ENCODE data around the gene PLEKHH3. TPM values are rescaled to one million over a fixed set of nuclear protein-coding genes. Genes with fewer than 3 reads are reported as not detected.

Gene PLEKHH3
- total and polyA plus RNA-seq, 10 of the 15 experiments (the other 5 are each of a cell fraction or from before 2014, with no cell fraction given) = 0.31 to 38.0 (median 11.0) TPM

DNA sequence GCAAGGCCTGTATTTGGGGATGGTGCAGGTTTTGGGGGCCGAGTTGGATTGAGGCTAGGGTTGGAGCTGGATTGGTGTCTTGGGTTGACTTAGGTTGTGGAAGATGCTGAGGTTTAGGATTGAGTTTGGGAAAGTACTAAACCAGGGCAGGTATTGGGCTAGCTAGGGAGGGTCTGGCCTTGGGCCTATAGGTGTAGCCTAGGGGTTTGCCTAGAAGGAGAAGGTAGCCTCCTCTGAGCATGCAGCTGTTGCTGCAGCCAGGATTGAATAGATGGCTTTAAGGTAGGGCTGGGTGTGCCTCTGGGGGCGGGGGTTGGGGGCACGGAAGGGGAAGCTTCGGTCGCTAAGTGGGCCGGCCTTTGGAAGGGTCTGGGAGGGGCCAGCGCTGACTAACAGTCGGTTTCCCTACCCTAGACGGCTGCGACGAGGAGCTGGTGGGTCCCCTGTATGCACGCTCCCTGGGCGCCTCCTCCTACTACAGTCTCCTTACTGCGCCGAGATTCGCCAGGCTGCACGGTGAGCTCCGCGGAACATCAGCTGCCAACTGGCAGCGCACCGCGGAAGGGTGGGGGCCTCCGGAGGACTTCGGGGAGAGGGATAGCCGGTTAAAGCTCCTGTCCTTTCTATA is 6.7 kb upstream of the PLEKHH3 start:
- H3K4me3 ChIP-seq = peak overlapping the region; percentile 92
- intact Hi-C loops (cut with micrococcal nuclease; ENCODE audit: unreplicated experiment) = loop anchor here (5.0 kb wide), 1 partner anchor 79 kb away; the partner anchor contains the start of gene RAMP2
- H3K4me1 ChIP-seq (ENCODE audit: control insufficient read depth, insufficient read depth, low read length) = peaks cover 14% of the 10 kb centered on the region
- H3K27ac ChIP-seq (ENCODE audit: control insufficient read depth, insufficient read depth) = peak overlapping the region; percentile 83
- no peaks in the 10 kb centered on the region; the same call in 2 of the 3 replicates for H3K9me3 ChIP-seq (replicated peaks; ENCODE audit: control insufficient read depth, insufficient read depth, low read length)
- peaks cover 45% of the 10 kb centered on the region for H3K79me2 ChIP-seq (ENCODE audit: control insufficient read depth, insufficient read depth, low read length)
- no TSS peak for BruUV-seq (replicated peaks)
- H4K20me1 ChIP-seq (ENCODE audit: control insufficient read depth, insufficient read depth) = no peaks in the 10 kb centered on the region
- ATAC-seq = peak; percentile 13
- FAIRE-seq = peak; percentile 23
- peaks cover 3 to 11% of the 10 kb centered on the region in 2 experiments; a peak in 3 of 4 replicates for H3K36me3 ChIP-seq (ENCODE audit: control insufficient read depth in 2 of 2, insufficient read depth in 2 of 2, low read length in 1 of 2)
- no peaks in the 10 kb centered on the region for H3K27me3 ChIP-seq (replicated peaks in 1 of 2; ENCODE audit: control insufficient read depth in 2 of 2, insufficient read depth in 2 of 2, low read length in 1 of 2)
- ChIA-PET POLR2A (interaction anchor here (0.9 to 2.0 kb wide), 16 partner anchors 9 to 116 kb away, joined by 3 to 12 read pairs (median 6); partner anchors contain the start of genes RETREG3 and TUBG1), RAD21 (ENCODE audit: unreplicated experiment) (interaction anchor here (0.7 to 2.4 kb wide), 15 partner anchors 9 to 141 kb away, joined by 3 to 32 read pairs (median 6); partner anchors contain the start of genes BECN1, PSMC3IP and RAMP2), CTCF (interaction anchor here (0.6 to 3.3 kb wide), 16 partner anchors 10 to 325 kb away, joined by 3 to 32 read pairs (median 4); partner anchors contain the start of genes BECN1, PSMC3IP and VPS25), SMC1A (ENCODE audit: uncharacterized antibody, unreplicated experiment) (interaction anchor here (0.6 to 1.9 kb wide), 12 partner anchors 20 to 107 kb away, joined by 3 to 14 read pairs (median 6); partner anchors contain the start of genes PSMC3IP and RETREG3)
- no peak overlapping the region for H2AFZ ChIP-seq (ENCODE audit: control insufficient read depth, low read depth, low read length)
- TF ChIP-seq CREM (IDR thresholded peaks at IDR 0.05; ENCODE audit: low read depth) = no peak
- no peak for DNase-seq (ENCODE audit: low read depth, low spot score)
- in situ Hi-C loops (cut with MboI) = no loop called here
- WGBS (ENCODE audit: insufficient coverage, insufficient replicate concordance, low lambda C conversion rate, missing lambda C conversion rate) = 76% methylated on average over 24 of the region's 25 CpGs
- peak overlapping the region; percentile 84 for H3K9ac ChIP-seq (ENCODE audit: control insufficient read depth, insufficient read depth, low read length)
- peak overlapping the region; percentile 91 for H3K4me2 ChIP-seq (ENCODE audit: control insufficient read depth, insufficient read depth)

GRCh38 chr17:42682722-42683403 is 6.1 kb upstream of the PLEKHH3 start:
- intact Hi-C loops (cut with micrococcal nuclease; ENCODE audit: unreplicated experiment) = loop anchor here (5.0 kb wide), 1 partner anchor 79 kb away; the partner anchor contains the start of gene RAMP2
- H3K4me2 ChIP-seq (ENCODE audit: control insufficient read depth, insufficient read depth) = peak overlapping the region; percentile 91
- peaks cover 16% of the 10 kb centered on the region for H3K4me1 ChIP-seq (ENCODE audit: control insufficient read depth, insufficient read depth, low read length)
- H3K9ac ChIP-seq (ENCODE audit: control insufficient read depth, insufficient read depth, low read length) = peak overlapping the region; percentile 84
- SMC1A ChIA-PET (ENCODE audit: uncharacterized antibody, unreplicated experiment) = interaction anchor here (1.0 to 1.9 kb wide), 11 partner anchors 21 to 106 kb away, joined by 3 to 14 read pairs (median 6); partner anchors contain the start of genes PSMC3IP and RETREG3
- RAD21 ChIA-PET (ENCODE audit: unreplicated experiment) = interaction anchor here (0.8 to 2.4 kb wide), 14 partner anchors 9 to 142 kb away, joined by 3 to 32 read pairs (median 6); partner anchors contain the start of genes BECN1, PSMC3IP and RAMP2
- H2AFZ ChIP-seq (ENCODE audit: control insufficient read depth, low read depth, low read length) = peak overlapping the region; percentile 78
- CTCF ChIA-PET = interaction anchor here (0.6 to 3.3 kb wide), 13 partner anchors 9 to 324 kb away, joined by 3 to 32 read pairs (median 6); partner anchors contain the start of genes BECN1 and PSMC3IP
- H3K27ac ChIP-seq (ENCODE audit: control insufficient read depth, insufficient read depth) = peak overlapping the region; percentile 83
- POLR2A ChIA-PET = interaction anchor here (0.9 to 2.0 kb wide), 12 partner anchors 8 to 105 kb away, joined by 3 to 12 read pairs (median 6); partner anchors contain the start of genes RETREG3 and TUBG1
- WGBS (ENCODE audit: insufficient coverage, insufficient replicate concordance, low lambda C conversion rate, missing lambda C conversion rate) = 5% methylated on average over 33 of the region's 34 CpGs
- BruUV-seq (replicated peaks) = no TSS peak
- in situ Hi-C loops (cut with MboI) = no loop called here
- peak overlapping the region; percentile 92 for H3K4me3 ChIP-seq
- H3K9me3 ChIP-seq (replicated peaks; ENCODE audit: control insufficient read depth, insufficient read depth, low read length) = no peaks in the 10 kb centered on the region; the same call in 2 of the 3 replicates
- peaks cover 48% of the 10 kb centered on the region for H3K79me2 ChIP-seq (ENCODE audit: control insufficient read depth, insufficient read depth, low read length)
- DNase-seq (ENCODE audit: low read depth, low spot score) = no peak
- ATAC-seq = peak; percentile 6
- H3K36me3 ChIP-seq (ENCODE audit: control insufficient read depth in 2 of 2, insufficient read depth in 2 of 2, low read length in 1 of 2) = peaks cover 3 to 11% of the 10 kb centered on the region in 2 experiments; a peak in 3 of 4 replicates
- no peaks in the 10 kb centered on the region for H3K27me3 ChIP-seq (replicated peaks in 1 of 2; ENCODE audit: control insufficient read depth in 2 of 2, insufficient read depth in 2 of 2, low read length in 1 of 2)
- H4K20me1 ChIP-seq (ENCODE audit: control insufficient read depth, insufficient read depth) = no peaks in the 10 kb centered on the region
- peak; percentile 41 for FAIRE-seq
- TF ChIP-seq, protein P1, sequence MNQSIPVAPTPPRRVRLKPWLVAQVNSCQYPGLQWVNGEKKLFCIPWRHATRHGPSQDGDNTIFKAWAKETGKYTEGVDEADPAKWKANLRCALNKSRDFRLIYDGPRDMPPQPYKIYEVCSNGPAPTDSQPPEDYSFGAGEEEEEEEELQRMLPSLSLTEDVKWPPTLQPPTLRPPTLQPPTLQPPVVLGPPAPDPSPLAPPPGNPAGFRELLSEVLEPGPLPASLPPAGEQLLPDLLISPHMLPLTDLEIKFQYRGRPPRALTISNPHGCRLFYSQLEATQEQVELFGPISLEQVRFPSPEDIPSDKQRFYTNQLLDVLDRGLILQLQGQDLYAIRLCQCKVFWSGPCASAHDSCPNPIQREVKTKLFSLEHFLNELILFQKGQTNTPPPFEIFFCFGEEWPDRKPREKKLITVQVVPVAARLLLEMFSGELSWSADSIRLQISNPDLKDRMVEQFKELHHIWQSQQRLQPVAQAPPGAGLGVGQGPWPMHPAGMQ (IDR thresholded peaks at IDR 0.05; ENCODE audit: borderline replicate concordance) = peak; percentile 11; the same call in 1 of the 2 replicates
- TF ChIP-seq SP1 (IDR thresholded peaks at IDR 0.05; ENCODE audit: low read depth, low read length) (no peak), STAT1 (conservative IDR thresholded peaks at IDR 0.05) (no peak), BCL3 (IDR thresholded peaks at IDR 0.05; ENCODE audit: borderline replicate concordance, insufficient read depth, low read depth, low read length, poor library complexity, severe bottlenecking) (no peak), SUPT20H (IDR thresholded peaks at IDR 0.05; ENCODE audit: borderline replicate concordance, control insufficient read depth, low read depth, low read length) (no peak), KAT2A (conservative IDR thresholded peaks at IDR 0.05; ENCODE audit: control insufficient read depth, low read depth, low read length) (no peak), EED (IDR thresholded peaks at IDR 0.05; ENCODE audit: low read depth) (peak; percentile 3; the same call in 1 of the 2 replicates), MYC (IDR thresholded peaks at IDR 0.05; ENCODE audit: insufficient read depth, insufficient read length, insufficient replicate concordance, low read length, severe bottlenecking) (no peak)
